COLO668 (cell line): Measurements from ENCODE around the gene PLCL1.
A peak's percentile ranks its signal among the peaks of the same experiment; 100 is the strongest.

Experiments used
- DNase-seq: peaks from one replicate; lab custom pipeline; 2025; ENCODE audit not compliant: unreplicated experiment; lab: John Stamatoyannopoulos, UW

PLCL1 gene

GRCh38 chr2:197804049-197804757, at the start of gene PLCL1:
Gene PLCL1 (plus strand): TSS chr2:197804593.
- DNase-seq: peak; percentile 93

GRCh38 chr2:197759013-197759412, 45.4 kb upstream of the PLCL1 start:
- no peak for DNase-seq

- no peak for DNase-seq
Measured at GRCh38 chr2:197759625-197760292, 44.6 kb upstream of the PLCL1 start.

GRCh38 chr2:197760293-197760657, 44.1 kb upstream of the PLCL1 start:
- DNase-seq: no peak

- peak; percentile 9 for DNase-seq
Measured at GRCh38 chr2:197777823-197778407, 26.5 kb upstream of the PLCL1 start.

GRCh38 chr2:197779261-197779660, 25.1 kb upstream of the PLCL1 start:
- DNase-seq: no peak

- DNase-seq: no peak
Measured at GRCh38 chr2:197782126-197782525, 22.3 kb upstream of the PLCL1 start.

GRCh38 chr2:197784956-197785941, 19.1 kb upstream of the PLCL1 start, which contains the start of gene BOLL:
Gene BOLL (minus strand): TSS chr2:197785319. CDS start chr2:197781850, 3,469 bp downstream.
- no peak for DNase-seq

- DNase-seq: peak; percentile 82
Measured at GRCh38 chr2:197786010-197786877, 18.1 kb upstream of the PLCL1 start.

GRCh38 chr2:197793456-197793855, 10.9 kb upstream of the PLCL1 start:
- DNase-seq: no peak

GRCh38 chr2:197795277-197795676, 9.1 kb upstream of the PLCL1 start:
- no peak for DNase-seq

GRCh38 chr2:197798187-197798586, 6.2 kb upstream of the PLCL1 start:
- no peak for DNase-seq

GRCh38 chr2:197799068-197799467, 5.3 kb upstream of the PLCL1 start:
- no peak for DNase-seq

GRCh38 chr2:197800091-197800490, 4.3 kb upstream of the PLCL1 start:
- no peak for DNase-seq

GRCh38 chr2:197801033-197801432, 3.4 kb upstream of the PLCL1 start:
- DNase-seq: no peak

GRCh38 chr2:197803033-197803444, 1.4 kb upstream of the PLCL1 start:
- peak; percentile 19 for DNase-seq

- peak; percentile 61 for DNase-seq
Measured at GRCh38 chr2:197804758-197805714, 643 bp downstream of the PLCL1 start.

GRCh38 chr2:197805715-197806633, 1.6 kb downstream of the PLCL1 start:
- no peak for DNase-seq
